Stimulated activated CD4-positive, alpha-beta T cell treated with anti-CD3 and anti-CD28 coated beads, Interleukin-2, amount 100 ng/mL, for 24 hours (primary cell): ENCODE data around the gene TOR3A.

Experiments used
- DNase-seq, 2 donors: peaks; one replicate each; pipeline ENCODE4 v3.0.0-alpha.2; 2020

TOR3A gene

GRCh38 chr1:179077396-179077795, 4.5 kb upstream of the TOR3A start:
- DNase-seq = no peak

DNA sequence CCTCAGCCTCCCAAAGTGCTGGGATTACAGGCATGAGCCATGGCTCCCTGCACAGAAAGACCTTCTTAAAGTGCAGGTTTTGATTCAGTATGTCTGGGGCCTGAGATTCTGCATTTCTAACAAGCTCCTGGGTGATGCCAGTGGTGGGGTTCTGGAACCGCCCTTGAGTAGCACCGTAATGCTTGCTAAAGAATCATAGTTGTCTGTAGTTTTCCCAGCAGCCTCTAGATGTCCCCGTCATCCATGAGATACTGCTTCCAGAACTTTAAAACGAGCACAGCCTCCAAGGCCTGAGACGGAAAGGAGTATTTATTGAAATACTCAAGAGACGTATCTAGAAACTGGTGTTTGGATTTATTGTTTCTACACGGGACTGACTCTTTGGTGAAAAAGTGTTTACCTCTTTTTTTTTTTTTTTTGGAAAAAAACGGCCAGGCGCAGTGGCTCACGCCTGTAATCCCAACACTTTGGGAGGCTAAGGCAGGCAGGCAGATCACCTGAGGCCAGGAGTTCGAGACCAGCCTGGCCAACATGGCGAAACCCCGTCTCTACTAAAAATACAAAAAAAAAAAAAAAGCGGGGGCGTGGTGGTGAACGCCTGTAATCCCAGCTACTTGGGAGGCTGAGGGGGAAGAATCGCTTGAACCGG, 2.6 kb upstream of the TOR3A start:
- peak; percentile 33 to 53 for DNase-seq

GRCh38 chr1:179080866-179081686, 794 bp upstream of the TOR3A start:
- DNase-seq = no peak

- peak; percentile 31 to 45 for DNase-seq
Observed at GRCh38 chr1:179082333-179082998, 596 bp downstream of the TOR3A start.

DNA sequence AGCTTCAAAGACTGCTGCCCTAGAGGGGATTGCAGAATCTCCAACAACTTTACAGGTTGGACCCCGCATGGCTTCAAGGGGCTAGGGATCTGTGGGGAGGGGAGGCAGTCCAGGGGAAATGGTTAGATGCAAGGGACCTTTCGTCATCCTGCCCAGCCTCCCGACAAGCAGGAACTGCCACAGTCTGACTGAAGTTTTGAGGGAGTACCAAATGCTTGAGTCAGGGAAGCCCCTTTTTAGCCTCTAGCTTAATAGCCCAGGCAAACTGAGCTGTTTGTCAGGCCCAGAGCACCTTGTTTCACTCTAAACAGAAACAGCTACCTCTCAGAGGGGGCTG, 1.1 kb downstream of the TOR3A start:
- peak in 1 of 2 donors; percentile 36 for DNase-seq

DNA sequence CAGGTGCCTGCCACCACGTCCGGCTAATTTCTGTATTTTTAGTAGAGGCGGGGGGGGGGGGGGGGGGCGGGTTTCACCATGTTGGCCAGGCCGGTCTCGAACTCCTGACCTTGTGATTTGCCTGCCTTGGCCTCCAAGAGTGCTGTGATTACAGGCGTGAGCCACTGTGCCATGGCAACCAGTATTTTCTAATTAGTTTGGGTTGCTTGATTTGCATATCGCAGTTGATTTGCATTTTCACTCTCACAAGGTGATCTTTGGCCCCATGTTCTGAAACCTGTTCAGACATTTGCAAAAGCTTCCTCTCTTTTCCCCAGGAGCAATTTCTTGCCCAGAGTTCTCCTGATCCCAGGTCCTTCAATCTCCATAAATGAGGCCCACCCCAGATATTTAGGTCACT, 1.7 kb downstream of the TOR3A start:
- no peak for DNase-seq

DNA sequence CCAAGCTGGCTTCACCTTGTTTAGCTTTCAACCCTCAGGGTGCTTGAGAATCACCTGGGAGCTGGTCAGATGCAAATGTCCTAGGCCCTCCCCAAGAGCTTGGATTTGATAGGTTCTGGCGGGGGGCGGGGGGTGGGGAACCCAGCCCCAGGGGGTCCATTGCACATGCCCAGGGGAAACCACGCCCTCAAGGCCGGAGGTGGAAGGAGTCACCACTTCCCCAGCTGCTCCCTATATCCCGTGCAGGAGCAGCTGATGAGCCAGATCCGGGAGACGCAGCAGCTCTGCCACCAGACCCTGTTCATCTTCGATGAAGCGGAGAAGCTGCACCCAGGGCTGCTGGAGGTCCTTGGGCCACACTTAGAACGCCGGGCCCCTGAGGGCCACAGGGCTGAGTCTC, 5.8 kb downstream of the TOR3A start:
- DNase-seq = no peak

GRCh38 chr1:179089827-179090482, 8.1 kb downstream of the TOR3A start:
- no peak for DNase-seq

DNA sequence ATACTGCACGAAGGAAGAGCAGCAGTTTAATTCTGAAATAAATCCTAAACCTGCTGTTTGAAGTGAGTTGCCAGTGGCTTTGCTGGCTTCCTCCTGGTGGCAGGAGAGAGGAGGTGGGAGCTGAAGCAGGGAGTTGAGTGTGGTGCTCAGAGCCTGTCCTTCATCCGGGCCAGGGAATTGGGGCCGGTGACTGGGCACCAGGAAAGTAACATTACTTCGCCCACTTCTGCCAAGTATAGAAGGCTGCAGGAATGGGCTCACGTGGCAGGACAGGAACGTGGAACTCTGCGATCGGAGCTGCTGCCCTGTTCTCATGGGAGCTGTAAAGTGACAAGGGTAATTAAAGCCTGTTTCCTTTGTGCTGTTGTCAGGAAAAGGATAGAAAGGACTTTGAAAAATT, 8.7 kb downstream of the TOR3A start:
- no peak for DNase-seq

GRCh38 chr1:179090923-179091322, 9.1 kb downstream of the TOR3A start:
- DNase-seq = no peak

DNA sequence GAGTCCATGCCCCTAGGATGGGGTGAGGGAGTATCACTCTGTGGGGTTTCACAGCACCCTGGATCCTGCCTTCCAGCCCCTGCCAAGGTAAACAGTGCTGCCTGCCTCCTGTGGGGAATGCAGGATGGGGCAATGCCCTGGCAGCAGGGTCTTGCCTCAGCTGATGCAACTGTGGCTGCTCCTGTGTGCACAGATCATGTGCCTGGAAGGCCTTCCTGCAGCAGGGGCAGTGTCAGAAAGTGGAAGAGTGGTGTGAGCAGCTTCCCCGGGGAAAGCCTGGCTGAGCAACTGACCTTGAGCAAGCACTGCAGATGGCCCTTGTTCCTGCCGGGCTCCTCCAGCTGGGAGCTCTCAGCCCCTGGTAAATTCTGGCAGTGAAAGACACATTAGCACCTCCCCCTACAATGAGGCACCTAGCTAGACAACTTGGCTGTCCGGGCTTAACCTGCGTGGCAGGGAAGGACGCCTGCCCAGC, 9.9 kb downstream of the TOR3A start:
- no peak for DNase-seq

GRCh38 chr1:179092896-179093461, 11.1 kb downstream of the TOR3A start:
- DNase-seq = no peak

- DNase-seq = no peak
Observed at GRCh38 chr1:179094818-179095217, 12.9 kb downstream of the TOR3A start.

DNA sequence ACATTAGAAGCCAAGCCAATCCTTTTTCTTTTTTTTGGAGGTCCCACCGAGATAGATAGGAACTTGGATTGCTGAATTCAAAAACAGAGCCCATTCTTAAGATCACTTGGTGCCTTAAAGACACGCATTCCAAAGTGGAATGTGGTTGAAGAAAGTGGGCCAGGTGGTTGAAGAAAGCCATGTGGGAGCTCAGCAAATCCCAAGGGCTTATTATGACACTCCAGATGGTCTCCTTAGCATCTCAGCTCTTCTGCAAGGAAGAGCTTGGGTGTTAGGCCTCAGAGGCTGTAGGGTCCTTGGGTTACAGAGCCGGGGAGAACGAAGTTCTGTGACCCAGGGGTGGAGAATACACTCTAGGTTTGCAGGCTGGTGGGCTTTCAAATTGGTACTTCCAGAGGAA, 13.5 kb downstream of the TOR3A start:
- DNase-seq = no peak

GRCh38 chr1:179095924-179096323, 14.1 kb downstream of the TOR3A start:
- no peak for DNase-seq

DNA sequence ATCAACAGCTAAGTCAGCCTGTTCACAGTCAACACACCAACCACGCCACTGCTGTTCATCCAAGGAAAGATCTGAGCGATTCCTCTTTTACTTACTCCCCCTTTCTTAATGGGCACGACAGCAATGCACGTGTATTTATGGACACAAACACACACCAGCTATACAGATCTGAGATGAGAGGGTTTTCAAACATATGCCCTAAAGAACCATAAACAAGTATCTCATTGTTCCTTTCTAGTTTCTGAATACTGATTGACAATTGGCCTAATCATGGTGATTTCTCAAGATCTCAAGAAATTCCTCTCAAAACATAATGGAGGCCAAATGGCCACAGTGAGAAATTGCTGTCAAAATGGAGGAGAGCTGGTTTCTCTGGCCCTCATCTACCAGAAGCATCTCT, 18.0 kb downstream of the TOR3A start:
- no peak for DNase-seq

GRCh38 chr1:179101566-179101965, 19.7 kb downstream of the TOR3A start:
- DNase-seq = no peak

DNA sequence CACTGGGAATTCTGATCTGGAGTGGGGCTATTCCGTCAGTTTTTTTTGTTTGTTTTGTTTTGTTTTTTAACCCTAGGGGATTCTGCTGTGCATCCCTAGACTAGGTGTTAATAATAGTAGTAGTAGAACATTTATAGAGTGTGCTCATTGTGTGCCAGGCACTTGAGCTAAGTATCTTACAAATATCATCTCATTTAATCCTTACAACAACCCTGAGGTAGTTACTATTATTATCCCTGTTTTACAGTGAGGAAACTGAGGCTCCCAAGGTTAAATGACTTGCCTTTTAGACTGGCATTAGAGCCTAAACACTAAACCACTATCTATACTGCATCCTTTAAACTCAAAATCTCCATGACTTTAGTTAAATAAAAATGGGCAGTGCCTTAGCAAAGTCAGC, 22.1 kb downstream of the TOR3A start:
- no peak for DNase-seq

DNA sequence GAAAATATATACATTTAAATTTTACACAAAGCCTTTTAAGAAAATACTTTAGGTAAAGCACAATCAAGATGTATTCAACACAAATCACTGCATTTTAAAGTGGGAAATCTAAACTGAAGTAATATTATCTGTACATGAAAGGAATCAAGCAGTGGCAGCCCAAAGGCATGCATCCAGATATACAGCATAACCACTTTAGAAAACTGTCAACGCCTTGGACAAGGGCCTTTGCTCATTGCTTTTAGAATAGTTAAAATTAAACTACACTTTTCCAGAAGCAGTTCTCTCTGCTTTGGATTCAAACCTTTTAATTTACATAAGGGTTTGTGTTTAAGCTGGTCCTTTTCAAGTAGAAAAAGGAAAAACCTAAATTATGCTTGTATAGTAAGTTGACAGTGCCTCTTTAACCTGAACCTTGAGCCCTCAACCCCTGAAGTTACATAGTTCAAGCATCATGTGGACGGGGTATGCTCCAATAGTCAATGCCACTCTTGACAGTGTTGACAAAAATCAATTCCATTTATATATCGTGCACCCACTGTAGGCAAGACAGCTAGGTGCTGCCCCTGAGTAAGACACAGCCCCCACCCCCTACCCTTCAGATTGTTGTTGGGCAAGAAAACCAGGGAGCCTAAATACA, 22.9 kb downstream of the TOR3A start:
- DNase-seq = no peak

DNA sequence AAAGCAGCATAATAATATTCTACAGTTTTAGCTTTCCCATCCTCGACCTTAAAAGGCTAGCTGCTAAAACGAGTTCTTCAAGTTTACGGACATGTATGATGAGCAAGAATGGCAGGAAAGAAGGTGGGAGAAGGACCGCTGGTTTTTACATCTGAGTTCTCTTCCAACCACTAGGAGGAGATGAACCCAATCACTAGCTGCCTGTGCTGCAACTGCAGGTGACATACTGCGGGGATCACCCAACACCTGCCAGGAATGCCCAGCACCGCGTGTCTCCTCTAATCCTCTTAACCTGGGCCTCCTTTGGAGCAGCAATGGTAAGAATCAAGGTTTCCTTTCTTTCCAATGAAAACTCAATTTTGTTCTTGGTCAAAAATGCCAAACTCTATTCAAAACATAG, 23.5 kb downstream of the TOR3A start:
- no peak for DNase-seq

GRCh38 chr1:179107706-179108629, 26.1 kb downstream of the TOR3A start:
- no peak for DNase-seq
